ENCODE results near the gene RAI1.

The RAI1 gene

DNA sequence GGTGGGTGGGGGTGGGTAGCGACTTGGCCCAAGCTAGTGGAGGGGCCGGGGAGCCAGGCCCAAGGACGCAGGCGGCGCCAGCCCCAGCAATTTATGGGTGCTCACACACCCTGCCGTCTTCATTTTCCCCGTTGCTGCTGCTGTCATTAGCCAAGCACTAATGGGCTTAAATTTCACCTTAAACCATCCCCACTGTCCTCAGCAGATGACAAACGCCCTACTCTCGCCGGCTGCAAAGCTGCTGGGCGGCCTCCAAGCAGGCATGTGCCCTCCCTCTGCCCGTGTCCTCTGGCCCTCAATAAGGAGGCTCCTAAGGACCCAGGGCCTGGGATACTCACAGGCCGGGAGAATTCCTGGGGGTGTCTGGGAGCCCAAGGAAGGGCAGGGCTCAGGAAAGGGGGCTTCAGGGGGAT is 89.4 kb downstream of the RAI1 start (continued):
- no peak for TF ChIP-seq ZNF302 (tag by site-specific recombination; IDR thresholded peaks at IDR 0.05; ENCODE audit: low read depth)
- no peak for TF ChIP-seq KLF17 (tag by site-specific recombination; IDR thresholded peaks at IDR 0.05)
- TF ChIP-seq ZNF777 (tag by site-specific recombination; IDR thresholded peaks at IDR 0.05; ENCODE audit: borderline replicate concordance): no peak
- TF ChIP-seq ZNF830 (tag by site-specific recombination; IDR thresholded peaks at IDR 0.05; ENCODE audit: low read depth): no peak
- no peak for TF ChIP-seq ZBTB20 (tag by site-specific recombination; IDR thresholded peaks at IDR 0.05)
- TF ChIP-seq ZNF350 (tag by site-specific recombination; IDR thresholded peaks at IDR 0.05): no peak
- TF ChIP-seq ZNF184 (tag by site-specific recombination; IDR thresholded peaks at IDR 0.05): no peak
- no peak for TF ChIP-seq ZNF155 (tag by site-specific recombination; IDR thresholded peaks at IDR 0.05)
- TF ChIP-seq, protein P1, sequence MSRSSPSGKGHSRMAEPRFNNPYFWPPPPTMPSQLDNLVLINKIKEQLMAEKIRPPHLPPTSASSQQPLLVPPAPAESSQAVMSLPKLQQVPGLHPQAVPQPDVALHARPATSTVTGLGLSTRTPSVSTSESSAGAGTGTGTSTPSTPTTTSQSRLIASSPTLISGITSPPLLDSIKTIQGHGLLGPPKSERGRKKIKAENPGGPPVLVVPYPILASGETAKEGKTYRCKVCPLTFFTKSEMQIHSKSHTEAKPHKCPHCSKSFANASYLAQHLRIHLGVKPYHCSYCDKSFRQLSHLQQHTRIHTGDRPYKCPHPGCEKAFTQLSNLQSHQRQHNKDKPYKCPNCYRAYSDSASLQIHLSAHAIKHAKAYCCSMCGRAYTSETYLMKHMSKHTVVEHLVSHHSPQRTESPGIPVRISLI (tag by site-specific recombination; IDR thresholded peaks at IDR 0.05): no peak
- TF ChIP-seq ZNF561 (tag by site-specific recombination; IDR thresholded peaks at IDR 0.05; ENCODE audit: borderline replicate concordance): no peak

GRCh38 chr17:17771498-17772201 is 90.4 kb downstream of the RAI1 start:
- TF ChIP-seq GLIS2 (tag by site-specific recombination; IDR thresholded peaks at IDR 0.05) (0 out of 2 replicates have a peak, but pooled peaks have one; percentile 24), ZNF548 (tag by site-specific recombination; IDR thresholded peaks at IDR 0.05) (no peak), ZIC2 (tag by site-specific recombination; IDR thresholded peaks at IDR 0.05) (peak; percentile 39), ZNF768 (tag by site-specific recombination; IDR thresholded peaks at IDR 0.05) (0 out of 2 replicates have a peak, but pooled peaks have one; percentile 45)
- Histone ChIP-seq H3K27ac (ENCODE audit: extremely low read depth, low read depth, low read length) (no peak overlapping the region), H3K9me3 (ENCODE audit: control insufficient read depth, insufficient read depth, low read depth, low read length) (no peaks in the 10 kb centered on the region), H3K36me3 (ENCODE audit: control insufficient read depth in 2 of 2, insufficient read depth in 1 of 2, low read length in 2 of 2) (no peaks in the 10 kb centered on the region; a peak in 1 of 3 replicates), H3K4me3 (ENCODE audit: low read depth, low read length) (no peak overlapping the region), H3K4me1 (ENCODE audit: control insufficient read depth, insufficient read depth, low read length) (peaks cover 9% of the 10 kb centered on the region)
- ChIA-PET POLR2A (interaction anchor here (1.1 kb wide), 1 partner anchor 13 kb away, joined by 3 read pairs; no protein-coding TSS in a partner anchor), CTCF (no interaction called here)

DNA sequence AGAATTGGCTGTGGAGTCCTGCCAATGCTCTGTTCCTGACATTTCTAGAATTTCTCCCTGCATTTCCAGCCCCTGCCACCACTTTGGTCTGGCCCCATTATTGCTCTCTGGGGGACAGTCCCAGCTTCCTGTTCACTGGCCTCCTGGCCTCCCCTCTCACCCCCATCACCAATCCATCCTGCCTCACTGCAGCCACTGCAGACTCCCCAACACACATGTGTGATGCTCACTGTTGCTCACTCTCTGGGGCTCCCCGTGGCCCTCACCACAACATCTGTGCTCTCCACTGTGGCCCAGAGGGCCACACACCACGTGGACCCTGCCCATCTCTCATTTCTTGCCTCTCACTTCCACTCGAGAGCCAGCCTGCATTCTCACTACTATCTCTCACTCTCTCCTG is 91.0 kb downstream of the RAI1 start:
- Histone ChIP-seq H3K4me1 (ENCODE audit: control insufficient read depth, insufficient read depth, low read length) (peaks cover 9% of the 10 kb centered on the region), H3K4me3 (ENCODE audit: low read depth, low read length) (no peak overlapping the region), H3K9me3 (ENCODE audit: control insufficient read depth, insufficient read depth, low read depth, low read length) (no peaks in the 10 kb centered on the region), H3K36me3 (ENCODE audit: control insufficient read depth in 2 of 2, insufficient read depth in 1 of 2, low read length in 2 of 2) (no peaks in the 10 kb centered on the region; a peak in 1 of 3 replicates), H3K27ac (ENCODE audit: extremely low read depth, low read depth, low read length) (no peak overlapping the region)
- ChIA-PET POLR2A (no interaction called here), CTCF (no interaction called here)
- TF ChIP-seq PRDM1 (tag by site-specific recombination; IDR thresholded peaks at IDR 0.05) (peak; percentile 62; the same call in 1 of the 2 replicates), ZNF354C (tag by site-specific recombination; IDR thresholded peaks at IDR 0.05; ENCODE audit: borderline replicate concordance, low read depth) (no peak), GLIS1 (tag by site-specific recombination; IDR thresholded peaks at IDR 0.05) (peak; percentile 71), FEZF1 (tag by site-specific recombination; IDR thresholded peaks at IDR 0.05) (no peak), GLI4 (tag by site-specific recombination; IDR thresholded peaks at IDR 0.05) (no peak)
- TF ChIP-seq, protein P2, sequence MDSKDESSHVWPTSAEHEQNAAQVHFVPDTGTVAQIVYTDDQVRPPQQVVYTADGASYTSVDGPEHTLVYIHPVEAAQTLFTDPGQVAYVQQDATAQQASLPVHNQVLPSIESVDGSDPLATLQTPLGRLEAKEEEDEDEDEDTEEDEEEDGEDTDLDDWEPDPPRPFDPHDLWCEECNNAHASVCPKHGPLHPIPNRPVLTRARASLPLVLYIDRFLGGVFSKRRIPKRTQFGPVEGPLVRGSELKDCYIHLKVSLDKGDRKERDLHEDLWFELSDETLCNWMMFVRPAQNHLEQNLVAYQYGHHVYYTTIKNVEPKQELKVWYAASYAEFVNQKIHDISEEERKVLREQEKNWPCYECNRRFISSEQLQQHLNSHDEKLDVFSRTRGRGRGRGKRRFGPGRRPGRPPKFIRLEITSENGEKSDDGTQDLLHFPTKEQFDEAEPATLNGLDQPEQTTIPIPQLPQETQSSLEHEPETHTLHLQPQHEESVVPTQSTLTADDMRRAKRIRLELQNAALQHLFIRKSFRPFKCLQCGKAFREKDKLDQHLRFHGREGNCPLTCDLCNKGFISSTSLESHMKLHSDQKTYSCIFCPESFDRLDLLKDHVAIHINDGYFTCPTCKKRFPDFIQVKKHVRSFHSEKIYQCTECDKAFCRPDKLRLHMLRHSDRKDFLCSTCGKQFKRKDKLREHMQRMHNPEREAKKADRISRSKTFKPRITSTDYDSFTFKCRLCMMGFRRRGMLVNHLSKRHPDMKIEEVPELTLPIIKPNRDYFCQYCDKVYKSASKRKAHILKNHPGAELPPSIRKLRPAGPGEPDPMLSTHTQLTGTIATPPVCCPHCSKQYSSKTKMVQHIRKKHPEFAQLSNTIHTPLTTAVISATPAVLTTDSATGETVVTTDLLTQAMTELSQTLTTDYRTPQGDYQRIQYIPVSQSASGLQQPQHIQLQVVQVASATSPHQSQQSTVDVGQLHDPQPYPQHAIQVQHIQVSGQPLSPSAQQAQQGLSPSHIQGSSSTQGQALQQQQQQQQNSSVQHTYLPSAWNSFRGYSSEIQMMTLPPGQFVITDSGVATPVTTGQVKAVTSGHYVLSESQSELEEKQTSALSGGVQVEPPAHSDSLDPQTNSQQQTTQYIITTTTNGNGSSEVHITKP (tag by site-specific recombination; IDR thresholded peaks at IDR 0.05): 0 out of 2 replicates have a peak, but pooled peaks have one; percentile 31

Measured in HEK293 (cell line).